ENCODE data around the gene AQP4.
A peak's percentile ranks its signal among the peaks of the same experiment; 100 is the strongest.

AQP4 gene

GRCh38 chr18:26839609-26840008 lies 25.9 kb downstream of the AQP4 start:
- DNase-seq (ENCODE audit: low read depth, low spot score): no peak

GRCh38 chr18:26832302-26832701 lies 33.2 kb downstream of the AQP4 start:
- no peak for DNase-seq (ENCODE audit: low read depth, low spot score)

- no peak for DNase-seq (ENCODE audit: low read depth, low spot score)
These were observed 37.9 kb downstream of the AQP4 start for GRCh38 chr18:26827581-26827980.

GRCh38 chr18:26826656-26827235 lies 38.8 kb downstream of the AQP4 start:
- no peak for DNase-seq (ENCODE audit: low read depth, low spot score)

- no peak for DNase-seq (ENCODE audit: low read depth, low spot score)
These were observed 44.3 kb downstream of the AQP4 start for GRCh38 chr18:26821181-26821580.

- DNase-seq (ENCODE audit: low read depth, low spot score): no peak
These were observed 46.5 kb downstream of the AQP4 start for GRCh38 chr18:26819046-26819445.

- DNase-seq (ENCODE audit: low read depth, low spot score): no peak
These were observed 47.0 kb downstream of the AQP4 start for GRCh38 chr18:26818461-26818860.

GRCh38 chr18:26813043-26813442 lies 52.5 kb downstream of the AQP4 start:
- peak; percentile 56 for DNase-seq (ENCODE audit: low read depth, low spot score)

- no peak for DNase-seq (ENCODE audit: low read depth, low spot score)
These were observed 53.0 kb downstream of the AQP4 start for GRCh38 chr18:26812462-26812861.

- no peak for DNase-seq (ENCODE audit: low read depth, low spot score)
These were observed 56.2 kb downstream of the AQP4 start for GRCh38 chr18:26809346-26809745.

- peak; percentile 17 for DNase-seq (ENCODE audit: low read depth, low spot score)
These were observed 59.3 kb downstream of the AQP4 start for GRCh38 chr18:26806224-26806623.

GRCh38 chr18:26804519-26804918 lies 61.0 kb downstream of the AQP4 start:
- DNase-seq (ENCODE audit: low read depth, low spot score): peak; percentile 14

GRCh38 chr18:26803643-26804042 lies 61.9 kb downstream of the AQP4 start:
- no peak for DNase-seq (ENCODE audit: low read depth, low spot score)

GRCh38 chr18:26802330-26803200 lies 62.9 kb downstream of the AQP4 start:
- peak; percentile 74 for DNase-seq (ENCODE audit: low read depth, low spot score)

All from ELF-1 (cell line).